ENCODE measurements around the gene DIAPH3.

GRCh38 chr13:59748046-59748445 is 415.7 kb downstream of the DIAPH3 start:
- no peak for TF ChIP-seq RCOR1 (IDR thresholded peaks at IDR 0.05; ENCODE audit: low read depth, low read length)
- TF ChIP-seq CTCF (IDR thresholded peaks at IDR 0.05): no peak
- no peak for TF ChIP-seq RFX5 (IDR thresholded peaks at IDR 0.05)
- TF ChIP-seq ELK1 (IDR thresholded peaks at IDR 0.05; ENCODE audit: low read depth, low read length): no peak
- TF ChIP-seq PBX3 (IDR thresholded peaks at IDR 0.05): no peak
- no peak for TF ChIP-seq CBX8 (IDR thresholded peaks at IDR 0.05)
- TF ChIP-seq EHMT2 (IDR thresholded peaks at IDR 0.05; ENCODE audit: low read depth): no peak
